Hematopoietic multipotent progenitor cell treated with erythropoietin and hydrocortisone succinate and interleukin-3 and kit ligand, for 6 days (in vitro differentiated cells): ENCODE results near the gene HCFC1R1.

Experiments
- DNase-seq: peaks from one replicate; pipeline ENCODE4 v3.0.0-alpha.2; 2015

The HCFC1R1 gene

DNA sequence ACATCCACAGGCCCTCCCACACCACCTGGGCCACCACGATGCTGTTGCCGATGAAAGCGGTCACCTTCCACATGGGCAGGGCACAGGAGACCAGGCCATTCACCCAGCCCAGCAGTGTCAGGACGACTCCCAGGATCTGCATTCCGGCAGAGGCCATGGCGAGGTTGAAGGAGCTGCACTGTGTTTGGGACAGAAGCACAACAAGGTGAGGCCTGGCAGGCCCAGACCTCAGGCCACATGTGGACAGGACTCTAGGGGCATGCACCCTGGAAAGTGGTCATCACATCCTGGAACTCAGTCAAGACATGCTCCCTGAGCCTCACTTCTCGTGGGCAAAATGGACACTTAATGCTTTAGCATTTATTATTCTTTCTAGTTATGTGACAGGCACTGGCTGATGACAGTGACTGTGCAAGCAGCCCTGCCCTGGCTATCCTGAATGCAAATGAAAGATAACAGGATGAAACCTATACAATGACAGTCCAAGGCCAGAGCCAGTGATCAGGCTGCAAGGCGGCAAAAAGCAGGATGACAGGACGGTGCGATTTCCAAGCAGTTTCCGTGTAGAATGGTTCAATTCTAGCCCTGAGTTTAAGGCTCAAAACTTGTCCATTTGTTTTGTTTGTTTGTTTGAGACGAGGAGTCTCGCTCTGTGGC is 7.7 kb downstream of the HCFC1R1 start:
- peak; percentile 75 for DNase-seq

DNA sequence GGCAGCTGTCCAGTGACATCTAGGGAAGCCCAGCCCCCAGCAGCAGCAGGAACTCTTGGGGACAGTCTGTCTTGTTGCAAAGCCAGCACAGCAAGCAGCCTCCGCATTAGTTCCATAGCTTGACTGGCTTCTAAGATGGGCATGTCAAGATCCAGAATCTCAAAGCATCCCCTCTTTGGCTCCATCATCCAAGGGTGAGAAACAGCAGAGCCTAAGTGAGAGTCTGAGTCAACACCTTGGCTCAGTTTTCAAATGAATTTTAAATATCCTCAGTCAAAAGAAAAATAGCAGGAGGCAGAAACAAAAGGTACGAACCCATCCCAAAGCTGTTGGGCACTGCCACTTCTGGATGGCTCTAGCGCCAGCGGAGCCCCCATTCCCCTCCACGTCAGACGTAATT is 8.8 kb downstream of the HCFC1R1 start:
- no peak for DNase-seq

DNA sequence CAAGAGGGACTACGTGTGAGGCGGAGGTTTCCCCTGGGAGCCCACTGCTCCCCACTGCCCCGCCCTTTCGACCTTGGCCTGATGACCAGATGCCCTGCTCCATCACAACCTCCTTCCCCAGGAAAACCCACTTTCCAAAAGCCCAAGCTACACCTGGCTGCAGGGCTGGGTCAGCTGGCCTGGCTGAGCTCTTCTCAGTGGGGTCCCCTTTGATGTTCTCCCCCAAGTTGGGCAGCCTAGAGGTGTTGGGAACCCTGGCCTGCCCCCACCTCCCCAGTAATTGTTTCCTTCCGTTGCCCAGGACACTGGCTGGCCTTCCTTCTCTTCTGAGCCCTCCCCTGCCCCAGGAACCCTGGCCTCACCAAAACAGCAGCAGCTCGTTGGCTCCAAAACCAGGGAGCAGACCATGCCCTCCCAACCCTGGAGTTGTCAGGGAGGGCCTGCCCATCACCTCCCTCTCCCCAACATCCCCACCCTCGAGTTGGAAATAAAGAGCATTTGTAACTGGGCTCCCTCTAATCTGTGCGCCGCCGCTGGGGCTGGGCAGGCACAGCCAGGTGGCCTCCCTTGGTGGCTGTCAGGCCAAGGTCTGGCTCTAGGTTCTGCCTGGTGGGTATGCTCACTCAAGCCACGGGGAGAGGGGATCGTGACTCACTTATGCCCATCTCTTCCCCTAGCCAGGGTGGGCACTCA is 9.6 kb downstream of the HCFC1R1 start:
- DNase-seq, result no peak

DNA sequence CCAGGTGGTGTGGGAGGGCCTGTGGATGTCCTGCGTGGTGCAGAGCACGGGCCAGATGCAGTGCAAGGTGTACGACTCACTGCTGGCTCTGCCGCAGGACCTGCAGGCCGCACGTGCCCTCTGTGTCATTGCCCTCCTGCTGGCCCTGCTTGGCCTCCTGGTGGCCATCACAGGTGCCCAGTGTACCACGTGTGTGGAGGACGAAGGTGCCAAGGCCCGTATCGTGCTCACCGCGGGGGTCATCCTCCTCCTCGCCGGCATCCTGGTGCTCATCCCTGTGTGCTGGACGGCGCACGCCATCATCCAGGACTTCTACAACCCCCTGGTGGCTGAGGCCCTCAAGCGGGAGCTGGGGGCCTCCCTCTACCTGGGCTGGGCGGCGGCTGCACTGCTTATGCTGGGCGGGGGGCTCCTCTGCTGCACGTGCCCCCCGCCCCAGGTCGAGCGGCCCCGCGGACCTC is 10.2 kb downstream of the HCFC1R1 start:
- no peak for DNase-seq

DNA sequence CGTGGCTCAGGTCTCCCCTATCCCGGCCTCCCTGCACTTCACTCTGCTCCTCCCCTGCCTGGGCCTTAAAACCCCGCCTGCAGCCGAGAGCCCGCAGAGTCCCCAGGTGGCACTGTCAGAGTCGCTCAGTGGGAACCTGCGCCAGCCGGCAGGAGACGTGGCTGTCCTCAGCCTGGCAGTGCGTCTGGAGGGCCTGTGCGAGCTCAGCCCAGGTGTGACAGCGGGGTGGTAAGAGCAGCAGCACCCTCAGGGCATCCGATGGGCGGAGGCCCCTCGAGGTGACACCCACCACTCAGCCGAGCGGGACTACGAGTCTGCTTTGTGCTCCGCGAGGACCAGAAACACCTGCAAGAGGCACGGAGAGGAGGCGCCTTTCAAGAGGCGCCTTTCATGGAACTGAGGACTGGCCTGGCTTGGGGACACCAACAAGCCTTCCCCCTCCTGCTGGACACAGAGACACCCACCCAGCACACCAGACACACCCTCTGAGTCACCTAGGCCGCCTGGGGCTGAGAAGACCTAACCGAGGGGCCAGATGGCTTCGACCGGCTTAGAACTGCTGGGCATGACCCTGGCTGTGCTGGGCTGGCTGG is 10.8 kb downstream of the HCFC1R1 start, which contains the start of gene CLDN9:
TSS of gene CLDN9 (plus strand) at position 96 of the 593 bp plus-strand sequence. CDS start at position 536, 440 bp downstream.
- no peak for DNase-seq

DNA sequence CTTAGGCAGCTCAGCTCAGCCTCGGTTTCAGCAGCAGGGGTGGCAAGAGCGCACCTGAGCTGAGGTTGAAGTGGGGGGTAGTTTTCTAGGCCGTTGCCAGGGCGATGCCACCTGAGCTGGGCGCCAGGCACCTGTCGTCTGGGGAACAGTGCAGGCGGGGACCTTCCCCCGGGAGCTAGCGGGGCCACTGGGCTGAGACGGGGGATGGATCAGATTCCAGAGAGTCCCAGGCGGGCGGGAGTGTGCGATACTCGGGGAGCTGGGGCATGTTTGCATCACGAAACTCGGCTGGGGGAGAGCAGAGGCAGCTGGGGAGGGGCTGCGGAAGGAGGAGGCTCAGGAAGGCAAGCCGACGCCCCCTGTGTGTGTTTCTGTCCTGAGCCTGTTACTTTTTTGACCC is 11.5 kb downstream of the HCFC1R1 start:
- DNase-seq, result no peak

DNA sequence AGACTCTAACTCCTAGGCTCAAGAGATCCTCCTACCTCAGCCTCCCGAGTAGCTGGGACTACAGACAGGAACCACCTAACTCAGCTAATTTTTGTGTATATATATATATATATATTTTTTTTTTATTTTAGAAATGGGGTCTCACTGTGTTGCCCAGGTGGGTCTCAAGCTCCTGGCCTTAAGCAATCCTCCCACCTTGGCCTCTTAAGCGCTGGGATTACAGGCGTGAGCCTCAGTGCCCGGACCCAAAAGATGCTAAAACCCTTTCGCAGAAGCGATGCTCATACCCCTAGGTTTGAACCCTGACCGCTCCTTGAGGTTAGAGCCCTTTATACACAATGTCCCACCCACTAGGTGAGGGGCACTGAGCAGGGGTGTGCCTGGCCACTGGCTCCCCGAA is 13.2 kb downstream of the HCFC1R1 start:
- no peak for DNase-seq

DNA sequence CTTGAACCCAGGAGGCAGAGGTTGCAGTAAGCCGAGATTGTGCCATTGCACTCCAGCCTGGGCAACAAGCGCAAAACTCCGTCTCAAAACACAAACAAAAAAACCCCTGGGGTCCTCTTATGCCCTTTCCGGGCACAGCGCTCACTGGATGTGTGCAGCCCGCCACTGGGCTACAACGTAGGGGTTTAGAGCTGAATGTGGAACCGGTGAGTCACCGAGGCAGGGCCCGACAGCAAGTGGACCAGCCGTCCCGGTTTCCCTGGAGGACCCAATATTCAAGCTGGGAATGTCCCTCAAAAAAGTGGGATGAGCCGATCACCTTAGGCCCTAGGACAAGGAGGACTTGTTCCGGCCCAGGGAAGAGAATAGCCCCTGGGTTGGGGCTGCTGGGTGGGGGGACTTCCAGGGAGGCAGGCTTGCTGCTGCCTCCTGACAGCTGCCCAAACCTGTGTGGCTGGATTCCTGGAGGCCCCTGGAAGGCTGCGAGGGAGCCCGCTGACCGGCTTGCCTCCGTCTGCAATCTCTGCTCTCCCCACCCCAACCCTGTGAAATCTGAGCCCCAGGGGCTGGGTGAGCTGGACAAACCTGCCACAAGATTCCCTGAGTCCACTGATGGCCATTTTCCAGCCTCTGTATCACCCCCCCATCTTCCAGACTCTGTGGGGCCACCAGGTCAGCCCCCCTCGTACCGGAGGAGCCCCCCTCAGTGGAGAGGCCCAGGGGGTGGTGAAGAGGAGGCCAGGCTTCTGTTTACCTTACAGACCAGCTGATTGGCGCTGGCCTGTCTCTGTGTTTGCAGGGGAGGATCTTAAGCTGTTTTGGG is 14.0 kb downstream of the HCFC1R1 start:
- DNase-seq, result no peak

DNA sequence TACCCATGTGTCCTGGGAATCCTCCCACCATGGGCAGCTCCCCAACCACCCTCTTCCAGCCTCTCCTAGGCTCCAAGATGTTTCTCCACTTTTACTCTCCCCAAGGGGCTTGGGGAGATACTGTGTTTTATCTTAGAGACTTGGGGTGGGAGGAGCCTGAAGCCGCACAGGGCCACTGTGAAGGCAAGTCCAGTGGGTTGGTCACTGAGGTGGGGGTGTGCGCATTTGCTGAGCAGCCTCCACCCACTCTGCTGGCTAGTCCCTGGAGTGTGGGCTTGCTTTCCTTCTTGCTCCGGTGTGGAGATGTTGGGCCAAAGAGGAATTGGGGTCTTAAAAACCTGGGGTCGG is 15.1 kb downstream of the HCFC1R1 start:
- peak; percentile 28 for DNase-seq

DNA sequence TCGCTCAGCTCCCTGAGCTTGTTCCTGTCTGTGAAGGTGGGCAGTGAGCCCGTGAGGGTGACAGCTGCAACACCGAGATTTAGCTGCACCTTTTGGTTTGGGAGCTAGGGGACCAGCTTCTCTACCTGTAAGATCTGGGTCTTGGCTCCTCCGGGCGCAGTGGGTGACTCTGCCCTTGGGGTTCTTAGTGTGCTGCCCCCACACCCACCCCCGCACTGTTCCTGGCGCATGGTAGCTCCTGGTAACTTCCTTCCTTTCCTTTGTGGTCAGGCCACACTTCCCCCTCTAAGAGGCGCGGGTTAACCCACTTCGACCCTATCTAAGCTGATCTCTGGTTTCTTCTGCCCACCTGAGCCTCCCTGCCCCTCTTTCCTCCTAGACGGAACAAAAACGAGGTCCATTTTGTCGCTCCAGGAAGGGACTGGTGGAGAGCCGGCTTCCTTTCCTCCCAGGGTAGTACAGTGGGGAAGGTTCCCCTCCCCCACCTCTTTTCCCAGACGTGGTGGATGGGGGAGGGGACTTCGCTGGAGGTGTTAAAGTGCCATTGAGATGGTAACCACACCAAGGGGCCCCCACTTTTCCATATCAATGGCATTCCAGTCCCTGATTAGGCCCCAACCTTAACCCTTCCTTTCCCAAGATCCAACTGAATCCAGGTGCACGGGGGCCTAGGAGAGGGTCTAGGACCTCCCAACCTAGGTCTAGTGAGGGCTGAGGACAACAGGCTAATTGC is 15.6 kb downstream of the HCFC1R1 start:
- peak; percentile 64 for DNase-seq

DNA sequence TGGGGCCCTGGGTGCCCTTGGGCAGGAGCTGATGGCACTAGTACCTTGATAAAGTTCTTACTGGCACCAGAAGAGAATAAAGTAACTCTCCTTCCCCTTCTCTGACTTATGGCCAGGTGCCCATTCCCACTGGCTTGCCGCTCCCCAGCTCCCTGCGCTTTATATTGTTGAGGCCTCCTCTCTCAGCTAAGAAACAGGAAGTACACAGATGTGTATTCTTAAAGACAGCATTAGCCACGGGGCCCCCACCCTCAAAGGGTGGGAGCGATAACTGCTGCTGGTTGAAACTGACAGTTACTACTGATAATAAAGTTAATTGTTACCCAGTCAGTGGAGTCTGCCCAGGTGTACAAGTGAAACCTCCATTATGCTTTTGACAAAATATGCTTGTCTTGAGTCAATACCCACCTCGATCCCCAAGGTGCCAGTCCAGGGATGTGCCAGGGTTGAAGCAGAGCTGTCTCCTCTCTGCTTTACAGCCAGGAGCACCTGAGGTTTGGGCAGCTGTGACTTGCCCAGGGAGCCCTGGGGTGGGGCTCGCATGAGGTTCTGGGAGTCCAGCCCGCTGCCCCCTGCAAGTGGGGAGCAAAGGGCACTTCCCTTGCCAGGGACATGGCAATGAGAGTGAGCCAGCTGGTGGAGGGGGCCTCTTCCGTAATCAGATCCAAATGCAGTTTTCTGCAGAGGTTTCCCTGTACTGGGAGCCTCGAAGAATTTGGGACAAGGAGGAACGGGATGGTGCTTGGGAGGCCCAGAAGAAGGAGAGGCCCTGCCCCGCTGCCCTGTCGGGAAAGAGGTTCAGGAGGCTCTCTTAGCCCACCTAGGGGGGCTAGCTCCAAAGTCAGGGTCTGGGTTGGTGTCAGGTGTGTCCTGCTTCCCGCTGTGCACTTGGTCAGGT is 16.4 kb downstream of the HCFC1R1 start:
- peak; percentile 89 for DNase-seq

DNA sequence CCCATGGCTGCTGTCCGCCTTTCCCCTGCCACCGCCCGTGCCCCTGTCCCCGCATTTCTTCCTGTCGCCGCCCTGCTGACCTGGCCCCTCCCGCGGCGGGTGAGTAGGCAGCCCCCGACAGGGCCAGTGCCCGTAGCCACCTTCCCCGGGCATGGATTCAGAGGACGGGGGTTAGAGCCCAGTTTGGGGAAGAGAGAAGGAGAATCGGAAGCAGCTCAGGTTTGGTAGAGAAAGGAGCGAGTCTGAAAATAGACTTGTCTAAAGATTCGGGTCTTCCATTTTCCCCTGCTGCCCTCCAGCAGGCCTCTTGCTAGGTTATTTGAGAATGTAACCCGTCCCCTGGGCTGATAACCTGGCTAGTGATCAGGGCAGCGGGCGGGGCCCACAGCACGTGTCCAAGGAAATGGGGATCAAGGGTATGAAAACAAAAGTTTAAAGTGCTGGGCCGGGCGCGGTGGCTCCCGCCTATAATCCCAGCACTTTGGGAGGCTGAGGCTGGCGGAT is 18.9 kb downstream of the HCFC1R1 start:
- DNase-seq, result peak; percentile 72

DNA sequence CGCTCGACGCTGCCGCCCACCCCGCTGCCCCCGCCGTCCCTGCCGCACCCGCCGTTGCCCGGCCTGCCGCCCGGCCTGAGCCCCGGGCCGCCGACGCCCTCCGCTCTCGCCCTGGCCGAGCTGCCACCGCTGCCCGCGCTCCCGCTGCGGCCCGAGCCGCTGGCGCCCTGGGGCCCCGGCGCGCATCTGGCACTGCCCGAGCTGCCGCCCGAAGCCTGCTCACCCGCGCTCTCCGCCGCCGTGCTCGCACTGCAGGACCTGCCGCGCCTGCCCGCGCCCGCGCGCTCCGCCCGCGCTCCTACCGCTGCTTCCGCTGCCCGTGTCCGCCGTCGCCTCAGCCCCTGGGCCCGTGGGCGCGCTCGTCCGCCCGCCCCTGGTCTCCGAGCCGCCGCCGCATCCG is 19.4 kb downstream of the HCFC1R1 start:
- no peak for DNase-seq

DNA sequence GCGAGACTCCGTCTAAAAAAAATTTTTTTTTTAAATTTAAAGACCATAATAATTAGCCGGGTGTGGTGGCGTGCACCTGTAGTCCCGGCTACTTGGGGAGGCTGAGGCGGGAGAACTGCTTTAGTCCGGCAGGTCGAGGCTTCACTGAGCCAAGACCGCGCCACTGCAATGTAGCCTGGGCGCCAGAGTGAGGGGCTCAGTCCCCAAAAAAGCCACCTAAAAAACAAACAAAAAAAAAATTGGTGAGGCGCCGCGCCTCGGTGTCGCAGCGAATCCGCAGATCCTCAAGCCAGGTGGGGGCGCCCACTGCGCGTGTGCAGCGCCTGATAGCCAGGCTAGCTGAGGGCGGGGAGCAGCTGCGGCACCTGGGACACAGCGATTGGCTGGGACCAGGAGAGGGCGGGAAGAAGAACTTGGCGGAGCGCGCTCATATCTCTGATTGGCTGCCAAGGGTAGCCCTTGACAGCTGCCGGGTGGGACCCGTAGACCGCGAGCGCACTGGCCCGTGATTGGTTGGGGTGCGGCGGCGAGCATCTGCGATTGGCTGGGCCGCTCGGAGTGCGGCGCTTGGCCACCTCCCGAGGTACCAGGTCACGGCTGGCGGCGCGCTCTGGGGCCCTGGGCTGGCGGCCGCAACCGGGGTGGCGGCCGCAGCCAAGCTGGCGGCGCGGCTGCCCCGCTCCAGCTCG is 20.0 kb downstream of the HCFC1R1 start:
- DNase-seq, result peak; percentile 100

DNA sequence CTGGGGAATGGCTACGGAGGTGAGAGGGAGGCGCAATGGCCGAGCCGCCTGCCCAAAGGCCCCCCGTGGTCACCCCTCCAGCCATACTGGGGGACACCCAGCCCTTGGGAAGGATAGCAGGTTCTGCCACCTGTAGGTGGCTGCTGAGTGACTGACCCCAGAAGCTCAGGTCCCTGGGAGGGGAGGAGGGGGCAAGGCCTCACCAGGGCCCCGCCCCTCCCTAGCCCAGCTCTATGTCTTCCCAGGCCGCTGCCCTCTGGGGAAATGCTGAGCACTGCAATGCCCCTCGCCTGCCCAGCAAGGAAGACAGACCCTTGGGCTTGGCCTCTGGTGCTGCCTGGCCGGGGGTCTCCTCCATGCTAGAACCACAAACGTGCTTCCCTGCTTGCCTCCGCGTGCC is 22.4 kb downstream of the HCFC1R1 start:
- no peak for DNase-seq

DNA sequence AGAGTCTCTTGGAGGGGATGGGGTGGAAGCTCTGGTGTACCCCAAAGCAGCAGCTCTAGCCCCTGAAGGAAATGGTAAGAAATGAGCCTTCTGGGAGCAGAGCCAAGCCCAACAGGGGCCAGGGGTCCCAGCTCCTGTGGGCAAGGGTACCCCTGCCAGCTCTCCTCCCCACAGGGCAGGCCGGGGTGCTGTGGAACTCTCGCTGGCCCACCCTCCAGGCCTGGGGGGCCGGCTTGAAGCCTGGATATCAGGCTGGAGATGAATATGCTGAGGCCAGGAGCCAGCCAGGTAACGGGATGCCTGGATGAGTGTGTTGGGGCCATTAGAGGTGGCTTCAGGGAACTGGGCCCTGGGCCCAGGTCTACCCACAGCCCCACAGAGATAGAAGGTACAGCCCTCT is 23.2 kb downstream of the HCFC1R1 start:
- DNase-seq, result no peak

DNA sequence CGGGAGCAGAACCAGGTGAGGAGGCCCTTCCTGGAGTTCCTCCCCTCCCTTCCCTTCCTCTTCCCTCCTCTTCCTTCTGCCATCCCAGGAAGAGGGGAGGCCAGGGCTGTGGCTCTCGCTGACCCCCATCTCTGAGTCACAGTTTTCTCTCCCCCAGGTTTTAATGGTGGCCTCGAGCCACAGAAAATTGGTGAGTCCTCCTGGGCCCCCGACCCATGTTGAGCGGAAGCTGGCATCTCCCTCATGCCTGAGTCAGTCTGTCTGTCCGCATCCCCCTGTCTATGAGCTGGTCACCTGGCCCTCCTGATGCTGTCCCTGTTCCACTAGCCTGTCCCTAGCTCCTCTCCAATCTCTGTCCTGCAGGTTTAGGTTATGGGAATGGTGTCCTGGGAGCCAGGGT is 23.8 kb downstream of the HCFC1R1 start:
- no peak for DNase-seq

DNA sequence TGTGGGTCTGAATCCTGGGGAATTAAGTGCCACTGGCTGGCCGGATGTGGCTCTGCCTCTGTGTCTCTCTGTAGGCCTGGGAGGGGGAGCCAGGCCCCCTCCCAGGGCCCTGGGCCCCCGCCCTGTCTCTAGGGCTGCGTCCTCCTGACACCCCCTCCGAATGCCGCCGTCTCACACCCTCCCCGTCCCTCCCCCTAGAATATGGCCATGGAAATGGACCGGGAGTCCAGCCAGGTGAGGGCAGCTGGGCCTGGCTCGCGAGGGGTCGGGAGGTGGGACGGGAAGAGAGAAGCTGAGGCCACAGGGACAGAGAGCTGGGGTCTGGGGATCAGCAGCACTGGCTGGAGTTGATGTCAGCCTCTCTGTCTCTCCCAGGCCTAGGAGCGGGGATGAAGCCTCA is 27.4 kb downstream of the HCFC1R1 start:
- no peak for DNase-seq

DNA sequence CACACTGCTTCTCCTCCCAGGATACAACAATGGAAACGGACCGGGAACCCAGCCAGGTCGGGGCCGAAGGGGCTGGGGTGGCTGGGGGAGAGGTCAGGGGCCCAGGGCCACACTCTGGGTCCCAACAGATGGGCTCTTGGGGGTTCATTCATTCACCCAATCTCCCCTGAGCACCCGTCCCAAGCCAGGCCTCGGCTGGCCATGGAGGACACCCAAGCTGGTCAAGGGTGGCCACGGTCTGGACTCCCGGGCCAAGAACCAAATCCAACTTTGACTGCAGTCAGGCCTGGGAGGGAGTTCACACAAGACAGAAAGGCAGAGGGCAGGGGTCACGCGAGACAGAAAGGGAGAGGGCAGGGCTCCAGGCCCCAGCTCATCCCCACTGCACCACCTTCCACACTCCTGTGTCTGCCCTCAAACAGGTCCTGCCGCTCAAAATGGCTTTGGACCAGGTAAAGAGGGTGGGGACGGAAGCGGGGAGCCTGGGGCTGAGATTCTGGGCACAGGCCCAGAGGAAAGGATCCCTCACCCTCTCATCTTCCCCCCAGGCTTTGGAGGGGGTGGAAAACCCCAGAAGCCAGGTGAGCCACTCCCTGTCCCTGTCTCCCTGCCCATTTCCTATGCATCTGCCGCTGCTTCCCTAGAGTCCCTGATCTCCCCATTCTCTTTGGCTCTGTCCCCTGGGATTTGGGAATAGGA is 31.2 kb downstream of the HCFC1R1 start:
- DNase-seq, result no peak
